ENCODE measurements around the gene PANK1.
A peak's percentile ranks its signal among the peaks of the same experiment; 100 is the strongest.

PANK1 gene

GRCh38 chr10:89644967-89645741, at the start of gene PANK1:
PANK1 (minus strand) TSS chr10:89645242; CDS start chr10:89644891, 351 bp downstream.
- peak; percentile 83 for DNase-seq

GRCh38 chr10:89693176-89693575, 48.1 kb upstream of the PANK1 start:
- DNase-seq, result no peak

GRCh38 chr10:89692416-89692815, 47.4 kb upstream of the PANK1 start:
- no peak for DNase-seq

GRCh38 chr10:89690027-89690426, 45.0 kb upstream of the PANK1 start:
- no peak for DNase-seq

- no peak for DNase-seq
Measured at GRCh38 chr10:89685936-89686335, 40.9 kb upstream of the PANK1 start.

- DNase-seq, result no peak
Measured at GRCh38 chr10:89684604-89685003, 39.6 kb upstream of the PANK1 start.

- peak; percentile 19 for DNase-seq
Measured at GRCh38 chr10:89683883-89684282, 38.8 kb upstream of the PANK1 start.

GRCh38 chr10:89679986-89680385, 34.9 kb upstream of the PANK1 start:
- no peak for DNase-seq

- no peak for DNase-seq
Measured at GRCh38 chr10:89677341-89677740, 32.3 kb upstream of the PANK1 start.

GRCh38 chr10:89670926-89671325, 25.9 kb upstream of the PANK1 start:
- DNase-seq, result no peak

- DNase-seq, result no peak
Measured at GRCh38 chr10:89669985-89670384, 24.9 kb upstream of the PANK1 start.

GRCh38 chr10:89668386-89669071, 23.5 kb upstream of the PANK1 start:
- DNase-seq, result no peak

GRCh38 chr10:89666138-89666537, 21.1 kb upstream of the PANK1 start:
- no peak for DNase-seq

- no peak for DNase-seq
Measured at GRCh38 chr10:89665302-89665701, 20.3 kb upstream of the PANK1 start.

- no peak for DNase-seq
Measured at GRCh38 chr10:89664203-89664602, 19.2 kb upstream of the PANK1 start.

GRCh38 chr10:89663144-89663543, 18.1 kb upstream of the PANK1 start:
- no peak for DNase-seq

- DNase-seq, result no peak
Measured at GRCh38 chr10:89662596-89662995, 17.6 kb upstream of the PANK1 start.

- DNase-seq, result no peak
Measured at GRCh38 chr10:89659143-89660131, 14.4 kb upstream of the PANK1 start.

- DNase-seq, result no peak
Measured at GRCh38 chr10:89657302-89657701, 12.3 kb upstream of the PANK1 start.

- no peak for DNase-seq
Measured at GRCh38 chr10:89655722-89656121, 10.7 kb upstream of the PANK1 start.

- no peak for DNase-seq
Measured at GRCh38 chr10:89653410-89653869, 8.4 kb upstream of the PANK1 start.

GRCh38 chr10:89652806-89653370, 7.8 kb upstream of the PANK1 start:
- DNase-seq, result no peak
